Measurements from ENCODE around the gene POLR1A.
"Not testable (repeated sequence)": the region's sequence is repeated elsewhere in the genome, so short reads cannot be mapped to it uniquely, and the experiment has no call there.

Gene POLR1A

GRCh38 chr2:85999061-85999831 is 106.4 kb downstream of the POLR1A start:
- DNase-seq (ENCODE audit: low read depth in 4 of 4, low spot score in 1 of 4): peak in 1 of 4 experiments; percentile 10

- no peak for DNase-seq (ENCODE audit: low read depth in 4 of 4, low spot score in 1 of 4)
Measured at GRCh38 chr2:85998071-85998991, 107.4 kb downstream of the POLR1A start.

- no peak for DNase-seq (ENCODE audit: low read depth in 4 of 4, low spot score in 1 of 4)
Measured at GRCh38 chr2:85997017-85997970, 108.4 kb downstream of the POLR1A start.

GRCh38 chr2:85996591-85996990 is 109.1 kb downstream of the POLR1A start:
- no peak for DNase-seq (ENCODE audit: low read depth in 4 of 4, low spot score in 1 of 4)

- DNase-seq (ENCODE audit: low read depth in 4 of 4, low spot score in 1 of 4): no peak
Measured at GRCh38 chr2:85995648-85996529, 109.8 kb downstream of the POLR1A start.

GRCh38 chr2:85994897-85995647 is 110.6 kb downstream of the POLR1A start:
- DNase-seq (ENCODE audit: low read depth in 4 of 4, low spot score in 1 of 4): no peak

- no peak for DNase-seq (ENCODE audit: low read depth in 4 of 4, low spot score in 1 of 4)
Measured at GRCh38 chr2:85994421-85994777, 111.3 kb downstream of the POLR1A start.

GRCh38 chr2:85992611-85993010 is 113.1 kb downstream of the POLR1A start:
- no peak for DNase-seq (ENCODE audit: low read depth in 4 of 4, low spot score in 1 of 4)

GRCh38 chr2:85992053-85992452 is 113.6 kb downstream of the POLR1A start:
- not testable (repeated sequence) for DNase-seq (ENCODE audit: low read depth in 4 of 4, low spot score in 1 of 4)

- DNase-seq (ENCODE audit: low read depth in 4 of 4, low spot score in 1 of 4): no peak
Measured at GRCh38 chr2:85990084-85990483, 115.6 kb downstream of the POLR1A start.

GRCh38 chr2:85989288-85989865 is 116.3 kb downstream of the POLR1A start:
- DNase-seq (ENCODE audit: low read depth in 4 of 4, low spot score in 1 of 4): no peak

- DNase-seq (ENCODE audit: low read depth in 4 of 4, low spot score in 1 of 4): no peak
Measured at GRCh38 chr2:85988914-85989270, 116.8 kb downstream of the POLR1A start.

GRCh38 chr2:85988175-85988913 is 117.3 kb downstream of the POLR1A start:
- DNase-seq (ENCODE audit: low read depth in 4 of 4, low spot score in 1 of 4): no peak

- DNase-seq (ENCODE audit: low read depth in 4 of 4, low spot score in 1 of 4): no peak
Measured at GRCh38 chr2:85987266-85988174, 118.2 kb downstream of the POLR1A start.

- DNase-seq (ENCODE audit: low read depth in 4 of 4, low spot score in 1 of 4): no peak
Measured at GRCh38 chr2:85986121-85986520, 119.6 kb downstream of the POLR1A start.

- no peak for DNase-seq (ENCODE audit: low read depth in 4 of 4, low spot score in 1 of 4)
Measured at GRCh38 chr2:85984788-85985187, 120.9 kb downstream of the POLR1A start.

- DNase-seq (ENCODE audit: low read depth in 4 of 4, low spot score in 1 of 4): no peak
Measured at GRCh38 chr2:85983766-85984165, 121.9 kb downstream of the POLR1A start.
